ENCODE data around the gene SCGN.

SCGN gene, protein sequence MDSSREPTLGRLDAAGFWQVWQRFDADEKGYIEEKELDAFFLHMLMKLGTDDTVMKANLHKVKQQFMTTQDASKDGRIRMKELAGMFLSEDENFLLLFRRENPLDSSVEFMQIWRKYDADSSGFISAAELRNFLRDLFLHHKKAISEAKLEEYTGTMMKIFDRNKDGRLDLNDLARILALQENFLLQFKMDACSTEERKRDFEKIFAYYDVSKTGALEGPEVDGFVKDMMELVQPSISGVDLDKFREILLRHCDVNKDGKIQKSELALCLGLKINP

GRCh38 chr6:25652007-25652515 is at the start of gene SCGN:
SCGN (plus strand) TSS chr6:25652215; CDS start chr6:25652404, 189 bp downstream.
- Mint-ChIP-seq H3K27ac (no peak within 1 kb of the TSS), H3K27me3 (peaks cover 69% of the 10 kb centered on the region), H3K4me3 (no peak within 1 kb of the TSS), H3K4me1 (ENCODE audit: low read depth) (peaks cover 3% of the 10 kb centered on the region), H3K9me3 (no peaks in the 10 kb centered on the region), H3K36me3 (ENCODE audit: low read depth) (no peaks in the 10 kb centered on the region)
- DNase-seq: peak; percentile 55

DNA sequence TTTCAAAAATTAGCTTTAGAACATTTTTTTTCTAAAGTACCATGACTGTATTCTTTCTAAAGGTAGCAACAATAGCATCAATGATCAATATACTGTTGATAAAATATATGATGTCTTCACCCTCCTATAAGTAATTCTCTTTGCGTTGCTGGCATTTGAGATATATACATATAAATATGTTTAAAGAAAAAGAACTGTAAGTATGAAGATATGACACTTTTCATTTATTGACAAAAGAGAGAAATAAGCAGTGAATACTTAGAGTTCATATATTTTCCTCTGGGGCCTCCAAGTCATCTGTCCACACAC is 49.4 kb upstream of the SCGN start:
- DNase-seq: no peak
- H3K27ac Mint-ChIP-seq: no peak overlapping the region
- H3K36me3 Mint-ChIP-seq (ENCODE audit: low read depth): peaks cover 2% of the 10 kb centered on the region
- peaks cover 5% of the 10 kb centered on the region for H3K4me1 Mint-ChIP-seq (ENCODE audit: low read depth)
- no peaks in the 10 kb centered on the region for H3K9me3 Mint-ChIP-seq
- H3K27me3 Mint-ChIP-seq: no peaks in the 10 kb centered on the region
- H3K4me3 Mint-ChIP-seq: no peak overlapping the region

- Mint-ChIP-seq H3K27ac (no peak overlapping the region), H3K27me3 (no peaks in the 10 kb centered on the region), H3K36me3 (ENCODE audit: low read depth) (peaks cover 2% of the 10 kb centered on the region), H3K9me3 (no peaks in the 10 kb centered on the region), H3K4me1 (ENCODE audit: low read depth) (peaks cover 5% of the 10 kb centered on the region), H3K4me3 (no peak overlapping the region)
- no peak for DNase-seq
Measured at GRCh38 chr6:25603251-25603650, 48.8 kb upstream of the SCGN start.

- no peak for DNase-seq
- H3K9me3 Mint-ChIP-seq: no peaks in the 10 kb centered on the region
- no peak overlapping the region for H3K4me3 Mint-ChIP-seq
- peaks cover 5% of the 10 kb centered on the region for H3K4me1 Mint-ChIP-seq (ENCODE audit: low read depth)
- no peak overlapping the region for H3K27ac Mint-ChIP-seq
- peaks cover 2% of the 10 kb centered on the region for H3K36me3 Mint-ChIP-seq (ENCODE audit: low read depth)
- no peaks in the 10 kb centered on the region for H3K27me3 Mint-ChIP-seq
Measured at GRCh38 chr6:25606151-25606550, 45.9 kb upstream of the SCGN start.

DNA sequence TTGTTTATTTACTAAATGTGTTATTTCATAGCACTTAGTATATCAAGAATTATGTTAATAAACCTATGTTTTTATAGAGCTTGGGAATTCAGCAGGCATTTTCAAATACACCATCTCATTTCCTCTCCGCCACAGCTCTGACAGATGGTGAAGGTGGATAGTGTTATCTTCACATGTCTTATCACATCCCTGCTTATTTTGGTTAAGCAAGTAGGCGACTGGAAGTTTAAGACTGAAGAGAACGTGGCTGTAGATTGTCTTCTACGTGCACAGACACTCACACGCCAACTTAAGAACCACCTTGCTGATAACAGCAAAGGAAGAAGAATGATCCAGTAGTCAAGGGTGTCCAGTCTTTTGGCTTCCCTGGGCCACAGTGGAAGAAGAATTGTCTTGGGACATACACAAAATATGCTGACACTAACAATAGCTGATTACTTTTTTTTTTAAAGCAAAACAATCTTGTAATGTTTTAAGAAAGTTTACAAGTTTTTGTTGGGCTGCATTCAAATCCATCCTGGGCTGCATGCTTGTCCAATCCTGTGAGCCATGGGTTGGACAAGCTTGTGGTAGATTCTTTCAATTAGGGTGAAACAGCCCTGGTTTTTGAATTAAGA is 43.3 kb upstream of the SCGN start:
- no peak for DNase-seq
- Mint-ChIP-seq H3K4me3 (no peak overlapping the region), H3K27me3 (no peaks in the 10 kb centered on the region), H3K9me3 (no peaks in the 10 kb centered on the region), H3K4me1 (ENCODE audit: low read depth) (no peaks in the 10 kb centered on the region), H3K27ac (no peak overlapping the region), H3K36me3 (ENCODE audit: low read depth) (peaks cover 2% of the 10 kb centered on the region)

DNA sequence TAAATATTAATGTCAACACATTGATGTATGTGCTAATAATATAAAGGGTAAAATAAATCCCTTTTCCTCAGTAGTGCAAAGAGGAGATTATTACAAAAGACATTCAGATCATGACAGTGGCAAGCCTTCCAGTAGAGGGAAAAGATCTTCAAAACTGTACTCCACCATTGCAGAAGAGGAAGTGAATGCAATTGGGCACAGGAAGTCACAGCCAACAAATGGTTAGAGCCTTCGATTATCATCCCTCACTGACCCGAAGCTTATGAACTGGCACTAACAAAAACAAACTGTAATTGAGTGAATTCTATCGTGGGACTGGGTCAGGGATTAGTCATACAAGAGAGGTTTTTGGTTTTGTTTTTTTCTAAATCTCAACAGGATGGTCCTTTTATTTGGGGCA is 39.3 kb upstream of the SCGN start:
- Mint-ChIP-seq H3K27ac (no peak overlapping the region), H3K4me3 (no peak overlapping the region), H3K36me3 (ENCODE audit: low read depth) (no peaks in the 10 kb centered on the region), H3K9me3 (no peaks in the 10 kb centered on the region), H3K27me3 (no peaks in the 10 kb centered on the region), H3K4me1 (ENCODE audit: low read depth) (no peaks in the 10 kb centered on the region)
- DNase-seq: no peak

GRCh38 chr6:25613415-25613814 is 38.6 kb upstream of the SCGN start:
- Mint-ChIP-seq H3K4me3 (no peak overlapping the region), H3K4me1 (ENCODE audit: low read depth) (no peaks in the 10 kb centered on the region), H3K9me3 (no peaks in the 10 kb centered on the region), H3K27ac (no peak overlapping the region), H3K27me3 (no peaks in the 10 kb centered on the region), H3K36me3 (ENCODE audit: low read depth) (no peaks in the 10 kb centered on the region)
- no peak for DNase-seq

DNA sequence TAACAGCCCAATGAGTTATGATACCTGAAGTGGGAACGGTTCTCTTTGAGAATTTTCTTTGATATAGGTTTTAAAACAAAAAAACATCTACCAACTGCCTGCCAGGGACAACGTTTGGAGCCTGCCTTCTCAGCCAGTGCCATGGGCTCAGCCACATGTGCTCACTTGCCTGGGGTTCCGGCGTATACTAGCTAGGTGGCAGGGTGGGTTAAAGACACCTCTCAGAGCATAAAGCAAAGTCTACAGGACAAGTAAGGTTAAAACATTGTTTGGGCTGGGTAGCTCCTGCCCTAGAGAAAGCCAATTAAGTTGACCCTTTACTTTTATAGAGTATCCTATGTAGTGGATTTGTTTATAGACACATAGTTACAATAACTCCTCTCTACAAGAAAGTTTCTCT is 38.0 kb upstream of the SCGN start:
- Mint-ChIP-seq H3K27ac (no peak overlapping the region), H3K4me1 (ENCODE audit: low read depth) (no peaks in the 10 kb centered on the region), H3K27me3 (no peaks in the 10 kb centered on the region), H3K4me3 (no peak overlapping the region), H3K36me3 (ENCODE audit: low read depth) (no peaks in the 10 kb centered on the region), H3K9me3 (no peaks in the 10 kb centered on the region)
- no peak for DNase-seq

- DNase-seq: no peak
- H3K4me1 Mint-ChIP-seq (ENCODE audit: low read depth): no peaks in the 10 kb centered on the region
- H3K27me3 Mint-ChIP-seq: no peaks in the 10 kb centered on the region
- no peaks in the 10 kb centered on the region for H3K9me3 Mint-ChIP-seq
- no peak overlapping the region for H3K4me3 Mint-ChIP-seq
- H3K36me3 Mint-ChIP-seq (ENCODE audit: low read depth): peaks cover 2% of the 10 kb centered on the region
- no peak overlapping the region for H3K27ac Mint-ChIP-seq
Measured at GRCh38 chr6:25615471-25615870, 36.5 kb upstream of the SCGN start.

DNA sequence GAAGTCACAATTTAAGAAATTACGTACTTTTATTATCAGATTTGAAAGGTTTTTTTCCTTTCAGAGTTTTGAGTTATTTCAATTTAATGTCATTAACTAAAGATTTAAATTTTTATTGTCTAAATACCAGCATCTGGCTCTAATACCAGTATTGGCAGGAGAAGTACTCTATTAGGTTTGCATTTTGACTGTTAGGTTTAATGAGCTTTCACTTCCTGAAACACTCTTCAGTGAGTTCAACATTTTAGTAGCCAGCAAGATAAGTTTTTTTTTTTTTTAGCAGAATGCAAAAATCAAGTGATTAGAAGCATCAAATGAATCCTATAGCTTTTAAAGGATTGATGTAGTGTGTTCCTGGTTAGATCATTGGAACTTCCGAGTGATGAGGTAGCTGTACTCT is 34.0 kb upstream of the SCGN start:
- peaks cover 2% of the 10 kb centered on the region for H3K36me3 Mint-ChIP-seq (ENCODE audit: low read depth)
- H3K4me3 Mint-ChIP-seq: no peak overlapping the region
- H3K4me1 Mint-ChIP-seq (ENCODE audit: low read depth): no peaks in the 10 kb centered on the region
- no peak overlapping the region for H3K27ac Mint-ChIP-seq
- no peaks in the 10 kb centered on the region for H3K27me3 Mint-ChIP-seq
- DNase-seq: no peak
- H3K9me3 Mint-ChIP-seq: no peaks in the 10 kb centered on the region

DNA sequence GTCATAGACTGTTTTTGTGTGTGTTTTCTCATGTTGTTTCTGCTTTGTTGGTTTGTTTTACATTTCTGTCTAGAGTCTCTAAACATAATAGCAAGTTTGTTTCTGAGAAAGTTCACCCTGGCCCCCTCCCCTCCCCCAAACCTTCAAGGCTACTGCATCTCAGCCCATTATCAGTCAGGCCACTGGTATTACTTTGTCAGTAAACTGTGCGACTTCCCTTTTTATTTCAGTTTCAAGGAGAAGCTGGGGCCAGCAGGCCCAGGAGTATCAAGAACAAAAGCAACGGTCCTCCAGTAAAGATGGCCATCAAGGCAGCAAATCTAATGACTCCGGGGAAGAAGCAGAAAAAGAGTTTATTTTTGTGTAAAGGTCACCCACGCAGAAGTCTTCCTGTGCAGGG is 32.8 kb upstream of the SCGN start:
- peaks cover 2% of the 10 kb centered on the region for H3K36me3 Mint-ChIP-seq (ENCODE audit: low read depth)
- no peaks in the 10 kb centered on the region for H3K4me1 Mint-ChIP-seq (ENCODE audit: low read depth)
- H3K4me3 Mint-ChIP-seq: no peak overlapping the region
- no peaks in the 10 kb centered on the region for H3K9me3 Mint-ChIP-seq
- DNase-seq: no peak
- no peaks in the 10 kb centered on the region for H3K27me3 Mint-ChIP-seq
- no peak overlapping the region for H3K27ac Mint-ChIP-seq

GRCh38 chr6:25620391-25620790 is 31.6 kb upstream of the SCGN start:
- Mint-ChIP-seq H3K9me3 (no peaks in the 10 kb centered on the region), H3K4me3 (no peak overlapping the region), H3K27me3 (peaks cover 3% of the 10 kb centered on the region), H3K27ac (no peak overlapping the region), H3K36me3 (ENCODE audit: low read depth) (peaks cover 2% of the 10 kb centered on the region), H3K4me1 (ENCODE audit: low read depth) (no peaks in the 10 kb centered on the region)
- DNase-seq: no peak

DNA sequence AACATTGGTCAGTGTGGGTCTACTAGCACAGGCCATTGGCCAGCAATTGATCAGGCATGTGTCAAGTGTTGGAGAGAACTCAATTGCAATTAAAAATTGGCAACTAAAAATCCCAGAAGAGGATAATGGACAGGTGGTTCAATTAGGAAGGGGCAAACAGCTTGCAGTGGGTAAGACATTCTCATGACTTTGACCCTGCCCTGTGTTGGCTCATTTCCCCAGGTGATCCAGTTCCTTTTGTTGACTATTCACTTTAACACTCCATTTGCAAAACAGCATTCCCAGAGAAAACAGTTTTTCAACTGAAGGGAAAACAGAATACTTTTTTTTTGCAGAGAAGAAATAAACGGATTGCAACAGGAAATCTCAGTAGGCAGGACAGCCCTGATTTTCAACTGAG is 28.9 kb upstream of the SCGN start:
- peaks cover 4% of the 10 kb centered on the region for H3K27me3 Mint-ChIP-seq
- no peak for DNase-seq
- H3K4me3 Mint-ChIP-seq: no peak overlapping the region
- no peaks in the 10 kb centered on the region for H3K4me1 Mint-ChIP-seq (ENCODE audit: low read depth)
- no peak overlapping the region for H3K27ac Mint-ChIP-seq
- no peaks in the 10 kb centered on the region for H3K9me3 Mint-ChIP-seq
- peaks cover 2% of the 10 kb centered on the region for H3K36me3 Mint-ChIP-seq (ENCODE audit: low read depth)

DNA sequence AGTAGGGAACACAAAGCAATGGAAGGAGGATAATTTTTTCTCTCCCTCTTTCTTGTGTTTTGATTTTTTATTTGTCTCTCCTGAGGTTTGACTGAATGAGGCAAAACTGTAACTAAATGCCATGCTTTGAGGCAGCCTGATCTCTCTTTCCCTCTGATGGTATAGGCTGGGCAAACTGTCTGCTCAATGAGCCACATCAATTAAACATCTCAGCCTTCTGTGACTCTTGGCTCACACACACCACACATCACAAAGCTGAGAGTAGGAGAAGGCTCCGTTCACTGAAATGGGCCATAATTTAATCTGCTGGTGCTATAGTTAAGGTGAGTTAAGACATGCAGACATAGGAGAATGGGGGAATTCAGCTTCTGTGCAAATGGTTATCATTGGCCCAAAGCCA is 28.1 kb upstream of the SCGN start:
- H3K9me3 Mint-ChIP-seq: no peaks in the 10 kb centered on the region
- H3K27me3 Mint-ChIP-seq: peaks cover 6% of the 10 kb centered on the region
- no peak for DNase-seq
- no peaks in the 10 kb centered on the region for H3K4me1 Mint-ChIP-seq (ENCODE audit: low read depth)
- H3K36me3 Mint-ChIP-seq (ENCODE audit: low read depth): peaks cover 2% of the 10 kb centered on the region
- no peak overlapping the region for H3K4me3 Mint-ChIP-seq
- H3K27ac Mint-ChIP-seq: no peak overlapping the region

DNA sequence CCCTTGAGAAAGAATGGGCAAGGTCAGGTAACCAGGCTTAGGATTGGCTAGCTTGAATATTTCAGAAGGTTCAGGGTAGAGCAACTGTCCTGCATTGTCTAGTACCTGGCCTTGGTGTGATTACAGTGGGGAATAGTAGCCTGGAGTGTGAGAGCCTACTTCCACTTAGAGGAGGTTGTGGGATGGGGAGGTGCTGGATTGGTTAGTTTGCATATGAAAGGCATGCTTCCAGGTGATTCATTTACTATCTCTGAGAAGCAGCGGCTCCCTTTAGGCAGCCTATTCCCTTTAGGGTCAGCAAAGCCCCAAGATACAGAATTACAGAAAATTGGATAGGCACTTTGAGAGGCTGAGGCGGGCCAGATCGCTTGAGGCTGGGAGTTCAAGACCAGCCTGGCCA is 25.0 kb upstream of the SCGN start:
- Mint-ChIP-seq H3K9me3 (no peaks in the 10 kb centered on the region), H3K4me1 (ENCODE audit: low read depth) (no peaks in the 10 kb centered on the region), H3K27me3 (peaks cover 25% of the 10 kb centered on the region), H3K4me3 (no peak overlapping the region), H3K27ac (no peak overlapping the region), H3K36me3 (ENCODE audit: low read depth) (no peaks in the 10 kb centered on the region)
- no peak for DNase-seq

Measured in activated T-cell treated with anti-CD3 and anti-CD28 coated beads, Interleukin-2, amount 50 U/mL, for 24 hours (primary cell).